GM19025 (cell line): Measurements from ENCODE around the gene ATP8A2.

ENCODE experiments used
- ATAC-seq: cut with Tn5 transposase; IDR thresholded peaks from one replicate; pipeline ENCODE4 v1.9.1; 2021; ENCODE audit warnings: mild to moderate bottlenecking, low read depth, moderate library complexity; ENCODE audit not compliant: unreplicated experiment

ATP8A2 gene

GRCh38 chr13:26017932-26018665 lies 646.3 kb downstream of the ATP8A2 start:
- no peak for ATAC-seq

- ATAC-seq: no peak
These were observed 647.5 kb downstream of the ATP8A2 start for GRCh38 chr13:26019251-26019650.

- no peak for ATAC-seq
These were observed 648.4 kb downstream of the ATP8A2 start for GRCh38 chr13:26019881-26020870.

GRCh38 chr13:26020891-26021290 lies 649.1 kb downstream of the ATP8A2 start:
- no peak for ATAC-seq

GRCh38 chr13:26021516-26021915 lies 649.7 kb downstream of the ATP8A2 start:
- ATAC-seq: no peak

GRCh38 chr13:26021956-26022355 lies 650.2 kb downstream of the ATP8A2 start:
- no peak for ATAC-seq

GRCh38 chr13:26022538-26023292 lies 650.9 kb downstream of the ATP8A2 start:
- no peak for ATAC-seq

- ATAC-seq: no peak
These were observed 652.8 kb downstream of the ATP8A2 start for GRCh38 chr13:26024558-26024957.

- ATAC-seq: no peak
These were observed 653.4 kb downstream of the ATP8A2 start for GRCh38 chr13:26025196-26025595.

GRCh38 chr13:26025771-26026170 lies 654.0 kb downstream of the ATP8A2 start:
- no peak for ATAC-seq

GRCh38 chr13:26026211-26026610 lies 654.4 kb downstream of the ATP8A2 start:
- no peak for ATAC-seq

- no peak for ATAC-seq
These were observed 657.9 kb downstream of the ATP8A2 start for GRCh38 chr13:26029581-26030136.

- ATAC-seq: no peak
These were observed 658.6 kb downstream of the ATP8A2 start for GRCh38 chr13:26030331-26030730.

GRCh38 chr13:26034018-26034417 lies 662.2 kb downstream of the ATP8A2 start:
- no peak for ATAC-seq

- ATAC-seq: no peak
These were observed 664.6 kb downstream of the ATP8A2 start for GRCh38 chr13:26036383-26036782.

GRCh38 chr13:26037302-26037701 lies 665.5 kb downstream of the ATP8A2 start:
- no peak for ATAC-seq

GRCh38 chr13:26038931-26039475 lies 667.2 kb downstream of the ATP8A2 start:
- no peak for ATAC-seq

- no peak for ATAC-seq
These were observed 669.7 kb downstream of the ATP8A2 start for GRCh38 chr13:26041444-26041843.

GRCh38 chr13:26042785-26043184 lies 671.0 kb downstream of the ATP8A2 start:
- no peak for ATAC-seq

- no peak for ATAC-seq
These were observed 673.4 kb downstream of the ATP8A2 start for GRCh38 chr13:26045142-26045541.
